RPMI8226 (cell line): ENCODE measurements around the gene TNKS1BP1.
"Not testable (repeated sequence)": the region's sequence is repeated elsewhere in the genome, so short reads cannot be mapped to it uniquely, and the experiment has no call there.

Experiments used
- DNase-seq: peaks from one replicate; pipeline ENCODE4 v3.0.0-alpha.2; 2015

TNKS1BP1 gene

GRCh38 chr11:57288771-57289579 lies 35.8 kb downstream of the TNKS1BP1 start:
- DNase-seq, result no peak

- DNase-seq, result no peak
These were observed 36.9 kb downstream of the TNKS1BP1 start for GRCh38 chr11:57287884-57288283.

GRCh38 chr11:57283231-57283990 lies 41.3 kb downstream of the TNKS1BP1 start:
- no peak for DNase-seq

DNA sequence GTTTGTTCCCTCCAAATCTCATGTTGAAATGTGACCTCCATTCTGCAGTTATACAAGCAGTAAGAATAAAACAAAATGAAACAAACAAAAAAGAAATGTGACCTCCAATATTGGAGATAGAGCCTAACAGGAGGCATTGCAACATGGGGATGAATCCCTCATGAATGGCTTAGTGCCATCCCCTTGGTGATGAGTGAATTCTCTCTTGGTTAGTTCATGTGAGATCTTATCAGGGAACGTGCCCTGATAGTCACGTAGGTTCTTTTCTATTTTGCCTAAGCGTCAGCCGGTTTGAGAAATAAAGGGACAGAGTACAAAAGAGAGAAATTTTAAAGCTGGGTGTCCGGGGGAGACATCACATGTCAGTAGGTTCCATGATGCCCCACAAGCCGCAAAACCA lies 43.2 kb downstream of the TNKS1BP1 start:
- not testable (repeated sequence) for DNase-seq

DNA sequence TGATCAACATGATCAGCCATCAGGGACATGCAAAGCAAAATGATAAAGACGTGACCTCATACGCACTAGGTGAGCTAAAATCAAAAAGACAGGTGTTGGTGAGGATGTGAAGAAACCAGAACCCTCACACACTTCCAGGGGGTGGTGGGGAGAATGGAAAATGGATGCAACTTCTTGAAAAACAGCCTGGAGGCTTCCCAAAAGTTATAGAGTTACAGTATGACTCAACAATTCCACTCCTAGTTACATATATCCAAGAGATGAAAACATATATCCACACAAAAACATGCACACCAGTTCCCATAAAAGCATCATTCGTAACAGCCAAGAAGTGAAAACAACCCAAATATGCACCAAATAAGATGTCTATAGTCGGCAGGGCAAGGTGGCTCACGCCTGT lies 45.6 kb downstream of the TNKS1BP1 start:
- DNase-seq, result no peak

GRCh38 chr11:57278721-57279095 lies 46.0 kb downstream of the TNKS1BP1 start:
- no peak for DNase-seq

- peak; percentile 60 for DNase-seq
These were observed 46.7 kb downstream of the TNKS1BP1 start for GRCh38 chr11:57277845-57278720.

- no peak for DNase-seq
These were observed 47.6 kb downstream of the TNKS1BP1 start for GRCh38 chr11:57276971-57277675.

GRCh38 chr11:57276169-57276970 lies 48.4 kb downstream of the TNKS1BP1 start:
- no peak for DNase-seq

GRCh38 chr11:57275582-57275981 lies 49.2 kb downstream of the TNKS1BP1 start:
- no peak for DNase-seq

- no peak for DNase-seq
These were observed 49.8 kb downstream of the TNKS1BP1 start for GRCh38 chr11:57274904-57275498.

GRCh38 chr11:57273448-57274058 lies 51.2 kb downstream of the TNKS1BP1 start:
- DNase-seq, result no peak

- DNase-seq, result no peak
These were observed 55.2 kb downstream of the TNKS1BP1 start for GRCh38 chr11:57269571-57270021.

GRCh38 chr11:57266157-57266556 lies 58.6 kb downstream of the TNKS1BP1 start:
- no peak for DNase-seq

DNA sequence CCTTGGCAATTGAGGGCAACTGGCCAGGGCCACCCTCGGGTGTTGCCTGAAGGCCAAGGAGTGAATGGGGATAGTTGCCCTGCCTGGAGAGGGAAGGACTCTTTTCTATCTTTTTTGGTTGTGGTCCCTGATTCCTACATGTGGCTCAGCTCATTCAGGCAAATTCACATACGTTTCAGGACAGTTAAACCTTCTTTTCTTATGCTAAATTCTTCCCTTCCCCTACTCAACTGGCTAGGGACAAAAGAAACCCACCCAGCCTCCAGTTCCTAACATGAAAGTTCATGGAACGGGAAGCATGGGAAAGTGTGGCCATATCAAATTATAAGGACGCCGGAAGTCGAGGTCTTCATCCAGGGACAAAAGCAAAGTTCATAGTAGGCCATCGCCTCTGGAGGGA lies 61.4 kb downstream of the TNKS1BP1 start:
- no peak for DNase-seq

DNA sequence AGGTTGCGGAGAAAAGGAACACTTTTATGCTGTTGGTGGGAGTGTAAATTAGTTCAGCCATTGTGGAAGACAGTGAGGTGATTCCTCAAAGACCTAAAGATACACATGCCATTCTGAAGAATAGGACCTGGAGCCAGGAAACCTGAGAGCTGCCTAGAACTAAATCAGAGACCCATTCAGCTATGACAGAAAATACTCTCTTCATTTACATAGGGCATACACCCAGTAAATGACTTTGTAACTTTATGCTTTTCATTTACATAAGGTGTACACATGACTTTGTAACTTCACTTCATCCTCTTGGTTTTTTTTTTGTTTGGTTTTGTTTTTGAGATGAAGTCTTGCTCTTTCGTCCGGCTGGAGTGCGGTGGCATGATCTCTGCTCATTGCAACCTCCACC lies 62.6 kb downstream of the TNKS1BP1 start:
- no peak for DNase-seq

DNA sequence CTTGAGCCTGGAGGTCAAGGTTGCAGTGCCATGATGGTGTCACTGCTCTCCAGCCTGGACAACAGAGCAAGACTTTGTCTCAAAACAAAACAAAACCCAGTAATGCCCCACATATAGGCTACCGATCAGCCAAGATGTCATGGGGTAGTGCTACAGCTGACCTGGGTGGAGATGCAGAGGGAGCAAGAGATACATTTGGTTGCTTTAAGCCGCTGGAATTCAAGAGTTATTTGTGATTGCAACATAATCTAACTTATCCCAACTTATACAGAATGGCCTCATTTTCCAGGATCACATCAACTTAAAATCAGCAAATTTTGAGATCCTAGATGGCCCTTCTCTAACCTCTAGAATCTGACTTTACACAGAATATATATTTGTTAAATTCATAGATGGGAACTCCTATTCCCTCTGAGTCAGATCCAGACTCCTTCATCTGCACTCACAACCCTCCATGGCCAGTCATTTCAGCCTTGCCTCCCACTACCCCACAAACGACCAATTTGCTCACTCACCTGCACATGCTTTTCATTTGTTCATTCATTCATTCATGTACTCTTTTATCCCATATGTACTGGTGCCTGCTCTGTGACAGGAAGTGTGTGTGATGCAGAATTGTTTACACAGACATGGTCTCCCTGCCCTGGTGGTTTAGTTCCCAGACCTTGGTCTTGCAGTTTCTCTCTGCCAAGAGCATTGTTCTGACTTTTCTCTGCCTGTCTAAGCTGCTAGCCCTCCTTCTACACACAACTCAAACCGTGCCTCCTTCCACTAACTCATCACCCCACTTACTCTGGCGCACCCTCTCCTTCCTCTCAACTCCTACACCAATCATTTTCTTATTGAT lies 63.6 kb downstream of the TNKS1BP1 start:
- DNase-seq, result no peak

GRCh38 chr11:57256119-57256518 lies 68.6 kb downstream of the TNKS1BP1 start:
- DNase-seq, result no peak

GRCh38 chr11:57255618-57256017 lies 69.1 kb downstream of the TNKS1BP1 start:
- no peak for DNase-seq

DNA sequence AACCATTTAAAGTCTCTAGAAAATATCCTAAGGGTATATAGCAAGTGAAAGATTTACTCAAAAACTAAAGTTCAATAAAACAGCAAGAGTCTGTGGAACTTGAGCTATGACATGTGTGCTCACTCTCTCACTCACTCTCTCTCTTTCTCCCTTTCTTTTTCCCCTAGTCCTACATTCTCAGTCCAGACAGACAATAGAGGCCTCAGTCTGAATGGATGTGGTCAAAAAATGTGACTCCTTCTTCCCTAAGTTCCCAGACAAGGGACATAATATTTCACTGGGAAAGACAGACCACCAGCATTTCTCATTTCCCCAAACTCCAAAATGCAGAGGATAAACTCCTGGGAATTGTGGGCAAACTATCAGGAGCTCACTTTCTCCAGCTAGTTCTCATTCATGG lies 70.1 kb downstream of the TNKS1BP1 start:
- DNase-seq, result no peak
